Liver (tissue), 9 donors: ENCODE measurements around the gene ELK3. TPM values are rescaled to one million over a fixed set of nuclear protein-coding genes. Genes with fewer than 3 reads are reported as not detected.

Experiments used
- DNase-seq: peaks from one replicate; pipeline ENCODE4 v3.0.0-alpha.2; 2017; ENCODE audit warnings: low spot score
- H3K27ac ChIP-seq, 2 donors: one replicate each; pipeline ENCODE4 v1.7.0; 2013; ENCODE audit warnings: inconsistent platforms in 2 of 2, low read length in 2 of 2, control low read depth in 1 of 2, low read depth in 1 of 2, mild to moderate bottlenecking in 1 of 2
- H3K27me3 ChIP-seq, 4 donors: one replicate each; pipeline versions ENCODE4 v1.6.1 to v1.7.0; 2013; ENCODE audit warnings: low read length in 3 of 4, inconsistent platforms in 1 of 4, mild to moderate bottlenecking in 1 of 4, moderate library complexity in 1 of 4; ENCODE audit not compliant: control insufficient read depth in 4 of 4, insufficient read depth in 4 of 4
- H3K36me3 ChIP-seq, 4 donors: one replicate each; pipeline versions ENCODE4 v1.6.1 to v1.7.0; 2013; ENCODE audit warnings: low read length in 3 of 4, mild to moderate bottlenecking in 3 of 4, low read depth in 1 of 4, moderate library complexity in 1 of 4; ENCODE audit not compliant: control insufficient read depth in 4 of 4, insufficient read depth in 3 of 4
- H3K4me1 ChIP-seq, 4 donors: one replicate each; pipeline versions ENCODE4 v1.6.1 to v1.7.0; 2013; ENCODE audit warnings: low read length in 3 of 4, mild to moderate bottlenecking in 3 of 4, moderate library complexity in 1 of 4; ENCODE audit not compliant: control insufficient read depth in 4 of 4, insufficient read depth in 4 of 4
- H3K4me3 ChIP-seq, 3 donors: one replicate each; pipeline versions ENCODE4 v1.6.1 to v1.7.0; 2013; ENCODE audit warnings: low read length in 3 of 3, control low read depth in 1 of 3, low read depth in 1 of 3, mild to moderate bottlenecking in 1 of 3
- H3K9ac ChIP-seq, 2 donors: one replicate each; pipeline ENCODE4 v1.7.0; 2013; ENCODE audit warnings: low read length in 2 of 2, mild to moderate bottlenecking in 2 of 2, moderate library complexity in 2 of 2, control low read depth in 1 of 2, low read depth in 1 of 2
- H3K9me3 ChIP-seq, 4 donors: one replicate each; pipeline versions ENCODE4 v1.6.1 to v1.7.0; 2013; ENCODE audit warnings: low read length in 3 of 4; ENCODE audit not compliant: control insufficient read depth in 4 of 4
- EGR1 ChIP-seq, 2 donors: IDR thresholded peaks; 2 replicates each; pipeline ENCODE4 v1.6.1; 2016 to 2018; ENCODE audit warnings: antibody characterized with exemption in 2 of 2, low read depth in 2 of 2
- FOXA1 ChIP-seq: IDR thresholded peaks from 2 replicates; pipeline ENCODE4 v1.6.1; 2016; ENCODE audit warnings: antibody characterized with exemption
- FOXA2 ChIP-seq: IDR thresholded peaks from 2 replicates; pipeline ENCODE4 v1.6.1; 2016; ENCODE audit warnings: antibody characterized with exemption
- GABPA ChIP-seq, 2 donors: IDR thresholded peaks in 1 of 2; conservative IDR thresholded peaks in 1 of 2; 2 replicates each; pipeline ENCODE4 v1.6.1; 2016; ENCODE audit warnings: antibody characterized with exemption in 2 of 2, mild to moderate bottlenecking in 1 of 2, moderate library complexity in 1 of 2
- HNF4A ChIP-seq, 2 donors: conservative IDR thresholded peaks; 2 replicates each; pipeline ENCODE4 v1.6.1; 2016; ENCODE audit warnings: antibody characterized with exemption in 2 of 2, mild to moderate bottlenecking in 2 of 2
- HNF4G ChIP-seq: IDR thresholded peaks from 2 replicates; pipeline ENCODE4 v1.6.1; 2016; ENCODE audit warnings: antibody characterized with exemption
- JUND ChIP-seq, 2 donors: IDR thresholded peaks; 2 replicates each; pipeline ENCODE4 v1.6.1; 2016; ENCODE audit warnings: antibody characterized with exemption in 2 of 2
- NR2F2 ChIP-seq: IDR thresholded peaks from 2 replicates; pipeline ENCODE4 v1.6.1; 2016; ENCODE audit warnings: antibody characterized with exemption
- RAD21 ChIP-seq, 2 donors: IDR thresholded peaks; 2 replicates each; pipeline ENCODE4 v1.6.1; 2016; ENCODE audit warnings: antibody characterized with exemption in 2 of 2, mild to moderate bottlenecking in 2 of 2
- RXRA ChIP-seq, 2 donors: IDR thresholded peaks; 2 replicates each; pipeline ENCODE4 v1.6.1; 2017 to 2018; ENCODE audit warnings: antibody characterized with exemption in 2 of 2, mild to moderate bottlenecking in 1 of 2
- SP1 ChIP-seq: IDR thresholded peaks from 2 replicates; pipeline ENCODE4 v1.6.1; 2018; ENCODE audit warnings: antibody characterized with exemption, mild to moderate bottlenecking
- TAF1 ChIP-seq: conservative IDR thresholded peaks from 2 replicates; pipeline ENCODE4 v1.6.1; 2016; ENCODE audit warnings: antibody characterized with exemption, mild to moderate bottlenecking
- YY1 ChIP-seq: IDR thresholded peaks from 2 replicates; pipeline ENCODE4 v1.6.1; 2016; ENCODE audit warnings: antibody characterized with exemption, mild to moderate bottlenecking
- WGBS: extraction: QIAGEN DNeasy Blood & Tissue Kit; methylation state at CpG from one replicate; pipeline ENCODE4 v1.1.7; 2013; 5-methylcytosine and 5-hydroxymethylcytosine counted together
- polyA plus RNA-seq, 2 donors: library from polyadenylated mRNA; stranded (reverse) in 1 of 2; unstranded in 1 of 2; fragments of 200-250 nt in 1 of 2; fragments of >200 nt in 1 of 2; fragmentation: Nextera tagmentation in 1 of 2; extraction: Ambion mirVana in 1 of 2; gene quantifications; one replicate each; pipeline versions ENCODE4 v1.2.1 to v1.2.3, GENCODE V29; 2013 to 2015
- total RNA-seq, 2 donors: library from RNA; depleted of rRNA; stranded (reverse); fragments of >200 nt; gene quantifications; one replicate each; pipeline ENCODE4 v1.2.3, GENCODE V29; 2014
- TF ChIP-seq, protein P1 (sequence below): fragments of 150-350 bp; IDR thresholded peaks from 2 replicates; pipeline ENCODE4 v1.5.1; 2017; ENCODE audit warnings: improper control_type of control experiment, low read depth, low read length; ENCODE audit not compliant: missing input control
- TF ChIP-seq, protein P2 (sequence below): IDR thresholded peaks from 2 replicates; pipeline ENCODE4 v1.6.1; 2016; ENCODE audit warnings: antibody characterized with exemption
- donor health status: healthy.
- donor health status: healthy.
- donor health status: healthy.
- donor health status: healthy.
- donor health status: healthy.

The ELK3 gene
- total and polyA plus RNA-seq, 4 donors: 3.7 to 5.2 (median 4.5) TPM

DNA sequence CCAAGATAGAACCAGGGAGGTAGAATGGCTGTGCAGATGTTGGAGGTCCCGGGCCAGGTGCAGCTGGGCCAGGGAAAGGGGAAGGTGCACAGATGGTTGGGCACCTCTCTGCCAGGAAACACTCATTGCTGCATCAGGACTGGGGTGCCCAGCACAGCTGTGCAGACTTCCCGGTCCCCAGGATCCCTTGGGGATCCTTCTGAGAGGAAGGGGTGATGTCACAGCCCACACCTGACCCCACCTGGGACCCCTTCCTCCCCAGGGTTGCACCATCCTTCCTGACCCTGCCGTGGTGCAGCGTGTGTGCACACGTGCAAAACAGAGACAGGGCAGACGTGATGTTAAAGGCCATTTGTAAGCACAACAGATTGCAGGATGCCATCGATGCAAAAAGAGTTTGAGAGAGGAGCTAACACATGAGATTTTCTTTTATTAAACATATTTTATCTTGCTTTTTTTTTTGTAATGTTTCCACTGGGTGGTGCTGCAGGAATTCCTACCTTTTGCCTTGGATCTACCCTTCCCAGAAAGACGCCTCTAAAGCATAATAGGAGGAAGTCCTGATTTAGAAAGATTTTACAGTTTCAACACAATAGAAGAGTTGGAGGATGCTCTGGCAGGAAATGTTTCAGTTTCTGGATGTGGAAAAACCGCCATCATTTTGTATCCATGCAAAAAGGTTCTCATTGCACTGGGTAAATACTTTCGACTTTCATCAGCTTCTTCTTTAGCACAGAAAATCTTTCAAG lies 14.8 kb downstream of the ELK3 start:
- H3K4me1 ChIP-seq: no peaks in the 10 kb centered on the region
- H3K36me3 ChIP-seq: no peaks in the 10 kb centered on the region
- no peak overlapping the region for H3K4me3 ChIP-seq
- no peak overlapping the region for H3K27ac ChIP-seq
- DNase-seq: no peak
- no peaks in the 10 kb centered on the region for H3K27me3 ChIP-seq
- H3K9me3 ChIP-seq: peaks cover 0 to 8% (median 5%) of the 10 kb centered on the region in 4 donors
- no peak for TF ChIP-seq HNF4A (conservative IDR thresholded peaks at IDR 0.05)
- TF ChIP-seq RAD21 (IDR thresholded peaks at IDR 0.05): peak; percentile 61 to 64
- TF ChIP-seq NR2F2: peak; percentile 19
- TF ChIP-seq FOXA1: no peak
- WGBS: 63% methylated on average over 10 of the region's 10 CpGs
- H3K9ac ChIP-seq: no peak overlapping the region

DNA sequence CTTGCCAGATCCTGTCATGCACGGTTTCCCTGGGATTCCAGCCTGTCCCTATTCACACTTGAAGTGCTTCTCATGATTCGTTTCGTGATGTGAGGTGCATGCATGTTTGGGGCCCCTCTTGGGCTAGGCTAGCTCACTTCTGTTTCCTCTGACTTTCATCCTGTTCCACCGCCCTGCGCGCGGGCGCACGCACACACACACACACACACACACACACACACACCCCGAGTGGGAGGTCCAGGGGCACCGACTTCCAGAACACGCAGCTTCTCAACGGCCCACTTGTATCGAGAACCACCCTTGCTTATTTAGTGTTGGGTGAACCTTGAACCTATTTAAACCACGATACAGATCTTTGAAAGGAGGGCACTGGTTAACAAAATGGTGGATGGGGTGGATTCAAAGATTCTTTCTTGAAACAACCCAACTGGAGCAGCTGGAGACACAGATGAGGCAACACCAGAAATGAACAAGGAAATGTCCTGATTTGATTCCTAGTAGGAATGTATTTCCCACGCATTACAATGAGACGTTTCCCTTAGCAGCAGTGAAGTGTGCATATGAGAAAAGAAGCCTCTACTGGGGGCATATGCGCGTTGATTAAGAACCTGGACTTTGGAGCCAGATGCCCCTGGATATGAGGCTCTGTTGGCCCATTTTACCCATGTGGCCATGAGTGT lies 16.3 kb downstream of the ELK3 start:
- Histone ChIP-seq H3K36me3 (no peaks in the 10 kb centered on the region), H3K27ac (no peak overlapping the region), H3K9ac (no peak overlapping the region), H3K4me1 (peaks cover 0 to 5% (median 2%) of the 10 kb centered on the region in 4 donors), H3K27me3 (no peaks in the 10 kb centered on the region), H3K4me3 (no peak overlapping the region), H3K9me3 (no peaks in the 10 kb centered on the region)
- DNase-seq: no peak
- TF ChIP-seq RXRA (IDR thresholded peaks at IDR 0.05) (no peak), HNF4G (no peak), EGR1 (IDR thresholded peaks at IDR 0.05; ENCODE audit: low read depth in 2 of 2) (no peak)
- TF ChIP-seq, protein P1, sequence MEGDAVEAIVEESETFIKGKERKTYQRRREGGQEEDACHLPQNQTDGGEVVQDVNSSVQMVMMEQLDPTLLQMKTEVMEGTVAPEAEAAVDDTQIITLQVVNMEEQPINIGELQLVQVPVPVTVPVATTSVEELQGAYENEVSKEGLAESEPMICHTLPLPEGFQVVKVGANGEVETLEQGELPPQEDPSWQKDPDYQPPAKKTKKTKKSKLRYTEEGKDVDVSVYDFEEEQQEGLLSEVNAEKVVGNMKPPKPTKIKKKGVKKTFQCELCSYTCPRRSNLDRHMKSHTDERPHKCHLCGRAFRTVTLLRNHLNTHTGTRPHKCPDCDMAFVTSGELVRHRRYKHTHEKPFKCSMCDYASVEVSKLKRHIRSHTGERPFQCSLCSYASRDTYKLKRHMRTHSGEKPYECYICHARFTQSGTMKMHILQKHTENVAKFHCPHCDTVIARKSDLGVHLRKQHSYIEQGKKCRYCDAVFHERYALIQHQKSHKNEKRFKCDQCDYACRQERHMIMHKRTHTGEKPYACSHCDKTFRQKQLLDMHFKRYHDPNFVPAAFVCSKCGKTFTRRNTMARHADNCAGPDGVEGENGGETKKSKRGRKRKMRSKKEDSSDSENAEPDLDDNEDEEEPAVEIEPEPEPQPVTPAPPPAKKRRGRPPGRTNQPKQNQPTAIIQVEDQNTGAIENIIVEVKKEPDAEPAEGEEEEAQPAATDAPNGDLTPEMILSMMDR: no peak
- TF ChIP-seq, protein P2, sequence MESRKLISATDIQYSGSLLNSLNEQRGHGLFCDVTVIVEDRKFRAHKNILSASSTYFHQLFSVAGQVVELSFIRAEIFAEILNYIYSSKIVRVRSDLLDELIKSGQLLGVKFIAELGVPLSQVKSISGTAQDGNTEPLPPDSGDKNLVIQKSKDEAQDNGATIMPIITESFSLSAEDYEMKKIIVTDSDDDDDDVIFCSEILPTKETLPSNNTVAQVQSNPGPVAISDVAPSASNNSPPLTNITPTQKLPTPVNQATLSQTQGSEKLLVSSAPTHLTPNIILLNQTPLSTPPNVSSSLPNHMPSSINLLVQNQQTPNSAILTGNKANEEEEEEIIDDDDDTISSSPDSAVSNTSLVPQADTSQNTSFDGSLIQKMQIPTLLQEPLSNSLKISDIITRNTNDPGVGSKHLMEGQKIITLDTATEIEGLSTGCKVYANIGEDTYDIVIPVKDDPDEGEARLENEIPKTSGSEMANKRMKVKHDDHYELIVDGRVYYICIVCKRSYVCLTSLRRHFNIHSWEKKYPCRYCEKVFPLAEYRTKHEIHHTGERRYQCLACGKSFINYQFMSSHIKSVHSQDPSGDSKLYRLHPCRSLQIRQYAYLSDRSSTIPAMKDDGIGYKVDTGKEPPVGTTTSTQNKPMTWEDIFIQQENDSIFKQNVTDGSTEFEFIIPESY: no peak
- 76% methylated on average over 19 of the region's 19 CpGs for WGBS

DNA sequence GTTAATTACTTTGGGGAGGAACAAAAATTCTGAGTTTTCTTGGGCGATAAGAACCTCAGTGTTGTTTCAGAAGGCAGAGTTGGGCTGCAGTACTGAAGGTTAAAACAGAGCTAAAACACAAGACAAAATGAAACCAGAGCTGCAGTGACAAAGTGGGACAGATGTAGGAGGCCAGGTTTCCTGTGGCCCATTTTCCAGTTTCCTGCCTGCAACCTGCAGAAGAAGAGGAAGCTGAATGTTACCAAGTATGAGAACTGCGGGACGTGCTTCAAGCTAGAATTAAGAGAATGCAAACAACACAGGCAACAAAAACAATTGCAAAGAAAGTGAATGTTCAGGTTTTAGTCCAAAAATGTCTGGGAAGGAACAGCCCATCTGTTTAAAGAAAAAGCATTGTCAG lies 17.8 kb downstream of the ELK3 start:
- 70% methylated on average over 3 of the region's 3 CpGs for WGBS
- no peaks in the 10 kb centered on the region for H3K36me3 ChIP-seq
- DNase-seq: no peak

More for the DNA sequence above, 17.8 kb downstream of the ELK3 start:
- Histone ChIP-seq H3K27ac (peak overlapping the region in 1 of 2 donors; percentile 50), H3K9me3 (no peaks in the 10 kb centered on the region), H3K9ac (no peak overlapping the region), H3K4me3 (no peak overlapping the region), H3K27me3 (no peaks in the 10 kb centered on the region), H3K4me1 (peaks cover 0 to 5% (median 2%) of the 10 kb centered on the region in 4 donors)
- TF ChIP-seq, protein P1: no peak
- TF ChIP-seq GABPA (IDR thresholded peaks at IDR 0.05 in 1 of 2, conservative IDR thresholded peaks at IDR 0.05 in 1 of 2) (no peak), YY1 (no peak), SP1 (no peak), TAF1 (no peak), FOXA2 (no peak), HNF4A (conservative IDR thresholded peaks at IDR 0.05) (no peak), JUND (IDR thresholded peaks at IDR 0.05) (no peak)
